CD4-positive, alpha-beta T cell treated with Interleukin-1 beta for 1 hour (primary cell): ENCODE data around the gene AUNIP.
A peak's percentile ranks its signal among the peaks of the same experiment; 100 is the strongest.

Experiments used
- DNase-seq, 2 donors: peaks; one replicate each; pipeline ENCODE4 v3.0.0-alpha.2; 2020 to 2022

Gene AUNIP

DNA sequence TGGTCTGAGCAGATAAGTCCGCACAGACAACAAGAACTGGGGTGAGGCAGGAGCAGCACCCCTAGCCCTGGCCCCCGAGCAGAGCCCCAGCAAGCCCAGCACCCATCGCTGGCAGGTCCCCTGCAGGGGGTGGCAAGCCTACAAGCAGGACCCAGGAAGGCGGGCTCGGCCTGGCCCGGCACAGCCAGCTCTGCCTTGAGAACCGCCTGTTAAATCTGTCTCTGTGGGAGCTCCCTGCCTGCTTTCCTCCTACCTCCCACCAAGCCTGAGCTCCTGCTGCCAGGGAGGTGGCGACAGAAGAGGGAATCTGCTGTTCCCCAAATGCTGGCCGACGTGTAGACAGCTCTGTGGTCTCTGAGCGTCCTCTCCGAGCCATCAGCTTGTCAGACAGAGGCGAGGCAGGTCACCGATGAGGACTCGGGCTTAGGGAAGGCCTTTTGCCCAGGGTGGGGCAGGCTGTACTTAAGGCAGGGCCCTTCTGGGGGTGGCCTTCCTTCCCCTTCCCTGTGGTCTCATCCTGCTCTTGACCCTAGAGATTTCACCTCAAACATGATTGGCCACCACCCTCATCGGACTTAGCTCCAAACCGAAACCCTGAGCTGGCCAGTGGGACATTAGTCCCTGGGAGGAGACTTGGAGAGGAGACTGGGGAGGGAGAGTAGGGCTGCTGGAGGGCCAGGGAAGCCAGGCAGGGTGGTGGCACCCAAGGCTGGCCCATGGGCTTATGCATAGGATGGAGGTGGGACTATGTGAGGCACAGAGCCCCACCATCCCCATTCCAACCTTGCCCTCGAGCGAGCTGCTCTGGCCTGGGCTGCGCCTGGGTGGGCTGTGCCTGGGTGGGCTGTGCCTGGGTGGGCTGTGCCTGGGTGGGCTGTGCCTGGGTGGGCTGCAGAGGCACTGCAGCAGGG lies 51.5 kb downstream of the AUNIP start:
- no peak for DNase-seq

DNA sequence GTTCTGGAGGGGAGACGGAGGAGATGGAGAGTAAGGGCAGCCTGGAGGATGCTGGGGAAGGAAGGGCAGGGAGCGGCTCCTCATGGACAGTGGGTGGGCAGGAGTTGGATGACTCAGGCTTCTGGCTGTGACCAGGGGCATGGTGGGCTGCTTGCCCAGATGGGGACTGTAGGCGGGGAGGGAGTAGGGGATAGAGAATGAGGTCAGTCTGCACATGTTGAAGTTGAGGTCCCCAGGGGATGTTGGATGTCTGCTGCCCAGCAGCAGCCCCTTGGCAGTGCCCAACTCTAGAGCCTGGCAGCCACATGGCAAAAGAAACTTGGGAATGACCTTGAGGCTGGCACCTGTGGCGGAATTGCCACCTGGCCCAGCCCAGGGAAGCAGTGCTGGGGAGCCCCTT lies 52.8 kb downstream of the AUNIP start:
- DNase-seq: no peak

DNA sequence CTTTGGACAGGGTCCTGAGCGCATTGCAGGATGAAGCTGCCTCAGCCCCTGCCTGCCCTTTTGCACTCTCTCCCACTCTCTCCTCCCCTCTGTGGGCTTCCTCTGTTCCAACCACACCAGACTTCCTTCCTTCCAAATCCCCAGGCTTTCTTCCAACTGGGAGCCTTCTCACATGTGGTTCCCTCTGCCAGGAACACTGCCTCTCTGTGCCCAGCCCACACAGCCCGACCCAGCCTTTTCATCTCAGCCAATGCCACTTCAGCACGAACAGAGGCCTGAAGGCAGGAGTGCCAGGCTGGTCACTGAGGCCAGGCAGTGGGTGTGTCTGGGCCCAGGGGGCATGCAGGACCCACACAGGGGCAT lies 53.4 kb downstream of the AUNIP start:
- no peak for DNase-seq

DNA sequence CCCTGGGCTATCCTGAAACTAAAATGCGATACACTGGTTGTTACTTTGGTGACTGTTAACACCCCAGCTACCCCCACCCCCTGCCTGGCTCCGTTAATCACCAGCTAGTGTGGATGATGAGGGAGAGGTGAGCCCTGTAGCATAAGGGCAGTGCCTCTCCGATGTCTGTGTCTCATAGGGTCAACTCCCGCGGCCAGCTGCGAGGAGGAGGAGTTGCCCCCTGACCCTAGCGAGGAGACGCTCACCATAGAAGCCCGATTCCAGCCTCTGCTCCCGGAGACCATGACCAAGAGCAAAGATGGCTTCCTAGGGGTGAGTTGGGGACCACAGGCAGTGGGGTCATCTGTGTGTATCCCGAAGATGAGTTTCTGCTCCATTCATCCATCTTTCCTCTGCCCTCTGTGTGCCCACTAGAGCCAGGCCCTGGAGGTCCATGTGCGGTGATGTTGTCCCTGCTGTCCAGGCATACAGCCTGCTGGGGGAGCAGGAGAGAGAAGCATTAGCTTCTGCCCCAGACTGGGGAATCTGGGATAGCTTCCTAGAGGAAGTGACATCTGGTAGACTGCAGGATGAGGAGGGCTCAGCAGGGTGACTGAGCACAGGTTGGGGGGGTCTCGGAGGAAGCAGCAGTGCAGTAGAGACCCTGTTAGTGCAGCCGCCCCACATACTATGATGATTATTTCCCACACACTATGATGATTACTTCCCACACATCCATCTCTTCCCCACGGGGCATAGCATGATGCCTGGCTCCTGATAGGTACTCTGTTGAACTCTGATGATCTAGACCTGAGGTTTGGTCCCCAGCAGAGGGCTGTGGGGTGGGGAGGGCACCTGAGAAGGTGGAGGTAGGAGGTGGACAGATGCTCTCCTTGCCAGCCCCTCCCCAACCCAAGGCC lies 54.0 kb downstream of the AUNIP start:
- DNase-seq: no peak

DNA sequence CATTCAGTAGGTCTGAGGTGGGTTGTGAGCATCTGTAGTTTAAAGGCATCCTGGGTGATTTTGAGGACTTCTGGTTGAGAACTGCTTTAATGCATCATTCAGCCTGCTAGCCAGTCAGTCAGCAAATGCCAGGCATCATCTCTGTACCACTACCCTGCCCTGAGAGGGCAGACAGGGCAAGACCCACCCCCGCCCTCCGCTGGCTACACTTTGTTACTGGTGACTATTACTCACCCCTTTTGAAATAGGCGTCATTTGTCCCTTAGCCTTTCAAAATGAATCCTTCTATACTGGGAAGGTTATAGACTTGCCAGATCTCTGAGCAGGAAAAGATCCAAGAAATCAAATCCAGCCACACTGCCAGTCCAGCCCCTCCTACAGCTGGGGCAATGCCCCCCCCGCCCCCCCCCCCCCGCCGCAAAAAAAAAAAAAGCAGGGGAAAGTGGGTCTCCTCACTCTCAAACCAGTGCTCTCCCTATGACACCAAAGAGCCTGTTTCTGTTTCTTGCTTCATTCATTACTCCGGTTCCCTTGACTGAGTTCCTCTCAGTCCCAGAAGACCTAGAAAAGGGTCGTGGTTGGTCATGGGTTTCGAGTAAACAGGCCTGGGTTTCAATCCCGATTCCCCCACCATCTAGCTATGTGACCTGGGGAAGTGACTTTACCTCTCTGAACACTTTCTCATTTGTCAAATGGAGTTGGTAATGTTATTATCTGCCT lies 54.9 kb downstream of the AUNIP start:
- DNase-seq: no peak

DNA sequence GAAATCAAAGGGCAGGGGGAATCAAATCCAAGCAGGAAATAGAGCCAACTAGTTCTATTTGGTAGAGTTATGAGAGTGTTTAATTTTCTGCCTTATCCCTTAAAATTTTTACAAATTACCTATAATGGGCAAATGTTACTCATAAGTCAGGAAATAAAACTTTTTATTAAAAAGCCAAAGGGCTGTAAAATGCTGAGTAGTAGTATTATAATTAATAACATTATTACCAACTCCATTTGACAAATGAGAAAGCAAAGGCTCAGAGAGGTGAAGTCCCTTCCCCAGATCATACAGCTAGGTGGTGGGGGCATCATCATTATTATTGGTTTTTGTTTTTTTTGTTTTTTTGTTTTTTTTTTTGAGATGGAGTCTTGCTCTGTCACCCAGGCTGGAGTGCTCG lies 55.9 kb downstream of the AUNIP start:
- no peak for DNase-seq

DNA sequence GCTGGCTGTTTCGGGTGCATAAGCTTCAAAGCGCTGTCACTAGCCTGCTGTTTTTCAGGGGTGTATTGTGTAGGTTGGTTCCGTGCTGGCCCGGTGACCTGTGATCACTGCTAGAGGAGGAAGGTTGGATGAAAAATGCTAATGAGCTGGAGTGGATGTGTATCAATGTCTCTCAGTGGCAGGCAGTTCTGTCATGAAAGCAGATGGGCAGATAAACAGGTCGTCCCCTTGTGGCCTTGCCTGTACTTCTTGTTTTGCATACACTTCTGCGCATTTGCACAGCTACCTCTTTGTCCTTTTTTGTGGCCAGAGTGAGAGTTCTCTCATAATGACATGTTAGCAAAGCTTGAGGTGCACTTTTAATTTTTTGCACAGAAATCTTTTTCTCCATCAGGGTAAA lies 56.3 kb downstream of the AUNIP start:
- DNase-seq: peak in 1 of 2 donors; percentile 13

DNA sequence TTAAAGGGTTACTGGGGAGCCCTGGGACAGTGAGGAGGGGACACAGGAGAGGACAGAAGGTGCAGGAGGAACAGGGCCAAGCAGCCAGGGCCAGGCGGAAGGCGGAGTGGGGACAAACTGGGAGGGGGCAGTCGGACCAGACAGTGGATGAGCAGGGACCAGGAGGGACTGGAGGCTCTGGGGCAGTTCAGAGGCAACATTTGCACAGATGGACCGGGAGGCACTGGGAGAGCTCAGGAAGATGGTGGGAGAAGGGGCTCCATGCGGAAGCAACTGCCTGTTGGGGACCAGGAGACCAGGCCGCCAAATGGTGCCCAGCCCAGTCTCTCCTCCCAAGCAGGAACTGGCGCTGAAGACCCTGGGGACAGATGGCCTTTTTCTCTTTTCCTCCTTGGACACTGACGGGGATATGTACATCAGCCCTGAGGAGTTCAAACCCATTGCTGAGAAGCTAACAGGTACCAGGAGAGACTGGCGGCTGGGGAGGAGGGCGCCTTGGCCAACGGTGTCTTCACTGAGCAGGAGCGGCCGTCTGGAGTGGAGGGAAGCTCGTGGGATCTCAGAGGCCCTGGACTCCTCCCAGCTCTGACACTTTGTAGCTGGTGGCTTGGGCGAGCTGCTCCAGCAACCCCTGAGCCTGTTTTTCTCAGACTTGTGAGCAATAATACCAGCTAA lies 58.4 kb downstream of the AUNIP start:
- DNase-seq: no peak

DNA sequence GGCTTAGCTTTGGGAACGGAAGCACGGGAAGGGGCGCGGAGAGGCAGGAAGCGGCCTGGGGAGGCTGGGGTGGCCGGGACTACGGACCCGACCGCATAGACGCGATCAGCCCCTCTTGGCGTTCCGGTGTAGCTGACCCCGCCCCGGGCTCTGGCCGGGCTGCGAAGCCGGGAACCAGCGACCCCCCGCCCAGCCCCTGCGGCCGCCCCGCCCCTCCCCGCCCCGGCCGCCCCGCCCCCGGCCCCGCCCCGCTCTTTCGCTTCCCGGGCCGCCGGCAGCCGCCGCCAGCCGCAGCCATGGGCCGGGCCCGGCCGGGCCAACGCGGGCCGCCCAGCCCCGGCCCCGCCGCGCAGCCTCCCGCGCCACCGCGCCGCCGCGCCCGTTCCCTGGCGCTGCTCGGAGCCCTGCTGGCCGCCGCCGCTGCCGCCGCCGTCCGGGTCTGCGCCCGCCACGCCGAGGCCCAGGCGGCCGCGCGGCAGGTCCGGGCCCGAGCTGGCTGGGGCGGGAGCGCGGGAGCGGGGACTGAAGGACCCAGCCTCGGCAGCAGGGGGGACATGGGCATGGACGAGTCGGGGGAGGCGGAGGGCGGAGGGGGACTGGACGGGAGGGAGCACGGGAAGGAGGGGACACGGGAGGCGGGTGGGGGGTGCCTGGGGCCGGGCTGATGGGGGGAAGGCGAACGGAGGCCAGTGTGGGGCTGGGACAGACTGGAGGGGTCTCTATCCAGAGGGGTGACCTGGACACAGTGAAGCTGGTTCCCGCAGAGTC lies 59.1 kb downstream of the AUNIP start, which contains the start of gene SELENON:
SELENON (plus strand) TSS at position 259 of the 768 bp plus-strand sequence; CDS start at position 297, 38 bp downstream.
- peak in 1 of 2 donors; percentile 45 for DNase-seq

DNA sequence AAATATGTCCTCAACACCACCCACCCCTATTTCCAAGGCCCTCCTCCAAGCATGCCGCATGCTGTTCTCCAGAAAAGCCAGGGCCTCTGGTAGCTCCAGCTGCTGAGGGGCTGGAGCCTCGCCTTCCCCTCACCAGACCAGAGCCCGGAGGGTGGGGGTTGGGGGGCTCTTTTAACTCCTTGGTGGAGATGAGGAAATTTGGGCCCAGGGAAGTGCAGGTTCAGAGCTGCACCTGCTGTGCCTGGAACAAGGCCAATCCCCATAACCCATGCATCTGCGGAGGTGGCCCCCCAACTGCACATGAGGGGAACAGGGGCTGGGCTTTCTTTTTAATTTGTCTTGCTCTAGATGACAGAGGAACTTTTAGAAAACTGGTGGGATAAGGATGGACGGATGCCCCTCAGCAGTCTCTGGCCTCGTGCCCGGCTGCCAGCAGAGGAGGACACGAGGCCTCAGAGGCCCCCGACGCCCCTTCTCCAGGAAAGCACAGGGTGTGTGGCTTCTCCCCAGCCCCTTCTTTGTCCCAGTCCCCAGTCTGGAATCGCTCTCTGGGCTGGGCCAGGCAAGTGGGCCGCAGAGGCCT lies 59.8 kb downstream of the AUNIP start:
- DNase-seq: no peak

DNA sequence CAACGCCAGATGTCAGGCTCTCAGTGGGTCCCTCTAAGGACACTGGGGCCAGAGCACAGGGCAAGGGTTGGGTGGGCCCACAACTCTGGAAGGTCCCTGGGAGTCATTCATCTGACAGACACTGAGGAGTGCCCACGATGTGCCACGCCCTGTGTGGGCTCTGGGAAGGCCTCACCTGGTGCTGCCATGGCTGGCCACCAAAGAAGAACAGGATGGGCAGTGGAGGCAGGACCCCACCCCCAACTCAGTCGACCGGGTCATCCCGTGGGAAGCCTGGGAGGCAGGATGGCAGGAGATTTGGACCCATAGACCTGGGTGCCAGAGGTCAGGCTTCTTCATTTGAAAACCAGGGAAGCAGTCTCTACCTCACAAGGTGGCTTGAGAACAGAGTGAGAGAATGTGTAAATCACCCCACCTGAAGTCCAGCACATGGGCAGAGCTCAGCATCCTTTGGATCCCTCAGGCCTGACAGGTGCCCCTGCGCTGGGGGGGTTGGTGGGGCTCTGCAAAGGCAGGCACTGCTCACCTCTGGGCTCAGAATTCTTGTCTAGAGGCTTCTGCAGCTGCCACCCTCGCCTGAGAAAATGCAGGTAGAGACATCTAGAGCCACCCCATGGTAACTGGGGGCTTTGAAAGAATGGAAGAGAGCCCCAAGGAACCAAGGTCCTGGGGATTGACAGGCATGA lies 60.4 kb downstream of the AUNIP start:
- DNase-seq: no peak

DNA sequence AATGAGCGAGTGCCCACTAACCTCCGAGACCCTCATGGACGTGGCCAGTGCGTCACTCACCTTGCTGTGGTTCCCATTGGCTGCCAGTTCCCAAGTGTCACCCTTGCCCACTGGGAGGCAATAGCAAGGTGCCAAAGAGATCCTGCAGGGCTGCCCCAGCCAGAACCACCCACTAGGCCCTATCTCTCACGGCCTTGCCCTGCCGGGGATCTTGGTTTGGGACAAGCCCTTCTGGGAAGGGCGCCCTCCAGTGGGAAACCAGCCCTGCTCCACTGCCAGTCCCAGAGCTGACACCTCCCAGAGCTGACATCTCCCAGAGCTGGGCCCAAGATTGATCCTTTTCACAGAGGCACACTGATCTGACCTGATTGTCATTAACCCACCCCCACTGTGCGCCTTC lies 61.3 kb downstream of the AUNIP start:
- peak; percentile 27 to 28 for DNase-seq

DNA sequence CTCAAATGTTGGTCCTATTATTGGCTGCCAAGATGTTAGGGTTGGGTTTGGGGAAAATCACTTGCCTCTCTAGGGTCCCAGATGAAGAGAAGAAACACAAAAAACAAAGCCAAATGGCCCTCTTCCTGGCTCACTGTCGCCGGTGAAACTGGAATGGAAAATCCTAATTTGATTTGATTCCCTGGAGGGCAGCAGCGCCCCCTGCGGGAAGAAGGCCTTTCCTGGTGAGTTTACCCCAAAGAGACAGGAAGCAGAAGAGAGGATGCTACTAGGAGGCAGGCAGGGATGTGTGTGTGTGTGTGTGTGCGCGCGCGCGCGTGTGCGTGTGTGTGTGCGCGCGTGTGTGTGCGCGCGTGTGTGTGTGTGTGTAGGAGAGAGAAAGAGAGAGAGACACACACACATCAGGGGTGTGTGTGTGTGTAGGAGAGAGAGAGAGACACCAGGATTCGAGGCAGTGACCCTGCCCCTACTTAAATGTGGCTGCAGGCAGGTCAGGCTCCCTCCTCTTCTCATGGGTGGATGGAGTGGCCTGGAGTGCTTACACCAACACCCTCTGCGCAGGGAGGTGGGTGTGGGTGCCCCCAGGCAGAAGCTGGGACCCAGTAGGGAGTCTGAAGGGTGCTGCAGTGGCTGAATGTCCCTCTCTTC lies 62.3 kb downstream of the AUNIP start:
- peak; percentile 77 to 83 for DNase-seq

DNA sequence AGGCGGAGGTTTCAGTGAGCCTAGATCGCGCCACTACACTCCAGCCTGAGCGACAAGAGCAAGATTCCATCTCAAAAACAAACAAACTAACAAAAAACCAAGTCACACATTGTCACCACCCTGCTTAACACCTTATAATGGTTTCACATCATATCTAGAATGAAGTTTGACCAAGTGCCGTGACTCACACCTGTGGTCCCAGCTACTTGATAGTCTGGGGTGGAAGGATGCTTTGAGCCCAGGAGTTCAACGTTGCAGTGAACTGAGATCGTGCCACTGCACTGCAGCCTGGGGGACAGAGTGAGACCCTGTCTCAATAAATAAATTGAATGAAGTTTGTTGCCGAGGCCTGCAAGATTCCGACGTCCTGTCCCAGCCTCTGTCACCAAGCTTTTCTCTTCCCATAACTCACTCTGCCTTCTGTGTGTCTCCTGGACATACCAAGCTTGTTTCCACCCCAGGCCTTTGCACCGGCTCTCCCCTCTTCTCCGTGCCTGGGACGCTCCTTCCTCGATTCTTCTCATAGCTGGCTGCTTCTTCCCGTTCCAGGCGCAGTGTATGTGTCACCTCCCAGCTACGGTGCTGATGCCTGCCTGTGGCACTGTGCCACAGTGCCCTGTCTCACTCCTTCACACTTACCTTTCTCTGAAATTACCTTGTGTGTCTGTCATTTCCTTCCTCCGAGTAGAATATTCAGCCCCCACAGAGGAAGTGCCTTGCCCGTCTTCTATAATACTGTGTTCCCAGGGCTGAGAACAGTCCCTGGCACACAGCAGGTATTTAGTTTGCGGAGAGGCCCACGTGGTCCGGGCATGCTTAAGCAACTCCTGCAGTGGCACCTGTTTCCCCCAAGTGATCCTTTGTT lies 63.1 kb downstream of the AUNIP start:
- peak; percentile 35 to 58 for DNase-seq

DNA sequence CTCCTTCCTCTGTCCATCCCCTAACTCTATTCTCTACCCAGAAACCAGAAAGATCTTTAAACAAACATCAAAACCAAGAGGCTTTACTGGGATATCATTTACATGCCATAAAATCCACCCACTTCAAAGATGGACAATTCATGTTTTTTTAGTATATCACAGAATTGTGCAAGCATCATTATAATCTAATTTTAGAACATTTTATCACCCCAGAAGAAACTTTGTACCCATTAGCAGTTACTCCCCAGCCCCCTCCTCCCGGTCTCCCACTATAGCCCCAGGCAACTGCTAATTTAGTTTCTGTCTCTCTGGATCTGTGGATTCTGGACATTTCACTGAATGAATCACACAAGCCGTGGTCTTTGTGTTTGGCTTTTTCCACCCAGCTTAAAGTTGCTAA lies 64.0 kb downstream of the AUNIP start:
- DNase-seq: no peak

DNA sequence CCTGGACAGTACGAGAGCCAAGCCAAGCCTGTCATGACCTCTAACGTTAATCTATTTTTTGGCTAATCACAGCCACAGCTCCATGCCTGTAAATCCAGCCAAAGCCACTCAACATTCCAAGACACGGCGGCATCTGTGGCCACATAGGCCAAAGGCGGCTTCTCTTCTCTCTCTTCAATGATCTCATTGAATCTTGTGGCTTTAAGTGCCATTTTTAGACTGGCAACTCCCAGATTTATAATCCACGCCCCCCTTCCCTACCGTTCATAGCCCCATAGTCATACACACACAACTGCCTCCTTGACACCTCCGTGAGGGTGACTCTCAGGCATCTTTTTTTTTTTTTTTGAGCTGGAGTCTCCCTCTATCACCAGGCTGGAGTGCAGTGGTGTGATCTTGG lies 64.9 kb downstream of the AUNIP start:
- DNase-seq: no peak

DNA sequence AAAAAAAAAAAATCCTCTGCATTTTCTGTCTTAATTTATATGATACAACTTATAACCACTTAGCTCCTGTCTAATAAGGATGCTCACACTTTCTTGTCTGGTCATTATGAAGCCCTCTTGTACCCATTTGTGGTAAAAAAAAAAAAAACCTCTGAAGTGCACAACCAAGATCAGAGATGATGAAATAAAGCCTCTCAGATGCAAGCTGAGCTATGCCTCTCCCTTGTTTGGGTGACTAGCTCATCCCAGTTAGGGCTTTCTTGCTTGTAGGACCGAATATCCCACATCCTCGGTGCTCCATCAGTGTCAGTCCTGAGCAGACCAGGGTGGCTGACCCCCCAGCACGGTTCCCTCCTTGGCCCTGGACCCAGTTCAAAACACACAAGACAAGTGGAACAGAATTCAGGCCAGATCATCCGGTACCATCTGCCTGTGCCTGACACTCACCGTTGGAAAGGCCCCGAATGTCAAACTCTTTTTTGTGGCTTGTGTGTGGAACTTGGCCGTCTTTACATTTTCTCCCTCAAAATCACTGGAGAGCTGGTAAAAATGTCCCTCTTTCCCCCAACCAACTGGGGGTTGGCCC lies 65.6 kb downstream of the AUNIP start:
- DNase-seq: no peak

DNA sequence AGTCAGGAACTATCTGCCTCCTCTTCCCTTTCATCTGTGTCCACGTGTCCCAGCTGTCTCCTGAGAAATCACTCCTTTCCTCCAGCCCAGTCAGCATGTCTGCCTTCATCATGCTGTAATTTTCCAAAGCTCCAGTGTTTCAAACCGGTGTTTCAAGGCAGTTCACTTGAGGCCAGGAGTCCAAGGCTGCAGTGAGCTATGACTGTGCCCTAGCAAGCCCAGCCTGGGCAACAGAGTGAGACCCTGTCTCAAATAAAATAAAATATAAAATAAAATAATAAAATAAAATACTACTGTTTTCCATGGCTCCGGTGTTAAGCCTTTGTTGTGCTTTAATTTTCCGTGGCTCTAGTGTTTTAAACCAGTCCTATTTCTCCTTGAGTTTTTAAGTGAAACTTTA lies 67.1 kb downstream of the AUNIP start:
- no peak for DNase-seq

DNA sequence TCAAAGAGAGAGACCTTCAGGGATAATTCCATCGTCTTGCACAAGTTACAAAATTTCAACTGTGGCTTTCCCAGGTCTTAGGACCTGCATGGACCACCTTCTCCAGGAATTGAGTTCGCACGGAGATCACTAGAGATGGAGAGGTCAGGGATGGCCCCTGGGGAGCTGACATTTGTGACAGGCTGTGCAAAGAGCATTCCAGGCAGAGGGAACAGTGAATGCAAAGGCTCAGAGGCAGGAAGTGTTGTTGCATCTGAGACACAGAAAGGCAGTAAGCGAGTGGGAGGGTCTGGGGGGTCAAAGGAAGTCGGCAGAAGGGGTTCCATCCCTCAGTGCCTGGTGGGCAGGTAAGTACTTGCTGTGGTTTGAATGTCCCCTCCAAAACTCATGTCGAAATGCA lies 68.8 kb downstream of the AUNIP start:
- no peak for DNase-seq
